HG03135 (cell line): Measurements from ENCODE around the gene UNC93A.
"Not testable (repeated sequence)": the region's sequence is repeated elsewhere in the genome, so short reads cannot be mapped to it uniquely, and the experiment has no call there.

Experiments used
- ATAC-seq: cut with Tn5 transposase; IDR thresholded peaks from one replicate; pipeline ENCODE4 v1.9.1; 2021; ENCODE audit warnings: mild to moderate bottlenecking, moderate library complexity; ENCODE audit not compliant: unreplicated experiment

The UNC93A gene

GRCh38 chr6:167270499-167271311 is 20.4 kb upstream of the UNC93A start:
- no peak for ATAC-seq

GRCh38 chr6:167272151-167272550 is 19.0 kb upstream of the UNC93A start:
- no peak for ATAC-seq

GRCh38 chr6:167272696-167273379 is 18.3 kb upstream of the UNC93A start:
- no peak for ATAC-seq

GRCh38 chr6:167274270-167274669 is 16.8 kb upstream of the UNC93A start:
- ATAC-seq = no peak

- ATAC-seq = no peak
Observed at GRCh38 chr6:167275001-167275400, 16.1 kb upstream of the UNC93A start.

- no peak for ATAC-seq
Observed at GRCh38 chr6:167275436-167275835, 15.7 kb upstream of the UNC93A start.

GRCh38 chr6:167276772-167277533 is 14.2 kb upstream of the UNC93A start:
- no peak for ATAC-seq

GRCh38 chr6:167278173-167278940 is 12.8 kb upstream of the UNC93A start:
- not testable (repeated sequence) for ATAC-seq

- no peak for ATAC-seq
Observed at GRCh38 chr6:167279766-167280446, 11.2 kb upstream of the UNC93A start.

- ATAC-seq = not testable (repeated sequence)
Observed at GRCh38 chr6:167280466-167280865, 10.6 kb upstream of the UNC93A start.

- no peak for ATAC-seq
Observed at GRCh38 chr6:167282165-167282564, 8.9 kb upstream of the UNC93A start.

GRCh38 chr6:167284565-167284964 is 6.5 kb upstream of the UNC93A start:
- ATAC-seq = not testable (repeated sequence)

GRCh38 chr6:167285077-167285770 is 5.9 kb upstream of the UNC93A start:
- no peak for ATAC-seq

GRCh38 chr6:167287513-167288048 is 3.5 kb upstream of the UNC93A start:
- ATAC-seq = no peak

GRCh38 chr6:167288591-167289225 is 2.4 kb upstream of the UNC93A start:
- ATAC-seq = peak; percentile 92

- ATAC-seq = not testable (repeated sequence)
Observed at GRCh38 chr6:167289291-167289690, 1.8 kb upstream of the UNC93A start.

GRCh38 chr6:167291623-167292300 is 647 bp downstream of the UNC93A start:
- no peak for ATAC-seq
